ENCODE data around the gene RPS6KL1. TPM values are rescaled to one million over a fixed set of nuclear protein-coding genes. Genes with fewer than 3 reads are reported as not detected.
A peak's percentile ranks its signal among the peaks of the same experiment; 100 is the strongest.
"Not testable (repeated sequence)": the region's sequence is repeated elsewhere in the genome, so short reads cannot be mapped to it uniquely, and the experiment has no call there.

The RPS6KL1 gene
- total RNA-seq, 2 experiments from 2014 or later = 4.2 to 4.9 TPM

GRCh38 chr14:74941676-74942097 lies 18.6 kb upstream of the RPS6KL1 start:
- ChIA-PET POLR2A (interaction anchor here (0.9 kb wide), 1 partner anchor 13 kb away, joined by 3 read pairs; the partner anchor contains the start of gene PGF), CTCF (interaction anchor here (0.8 to 2.8 kb wide), 8 partner anchors 11 to 147 kb away, joined by 3 to 31 read pairs (median 5); partner anchors contain the start of genes PGF and RPS6KL1)
- peak overlapping the region; percentile 72 for H3K4me3 Mint-ChIP-seq
- H3K9me3 Mint-ChIP-seq = peaks cover 8% of the 10 kb centered on the region
- H3K36me3 Mint-ChIP-seq = no peaks in the 10 kb centered on the region
- H3K27me3 Mint-ChIP-seq = no peaks in the 10 kb centered on the region
- peak; percentile 78 for DNase-seq
- H3K4me1 Mint-ChIP-seq (ENCODE audit: low read depth) = peaks cover 43% of the 10 kb centered on the region
- H3K27ac Mint-ChIP-seq = peak overlapping the region; percentile 87
- intact Hi-C loops (cut with micrococcal nuclease) = no loop called here

- H3K4me3 Mint-ChIP-seq = peak overlapping the region; percentile 72
- peaks cover 8% of the 10 kb centered on the region for H3K9me3 Mint-ChIP-seq
- intact Hi-C loops (cut with micrococcal nuclease) = no loop called here
- CTCF ChIA-PET = interaction anchor here (0.6 to 2.8 kb wide), 8 partner anchors 18 to 718 kb away, joined by 3 to 31 read pairs (median 6); partner anchors contain the start of gene RPS6KL1
- POLR2A ChIA-PET = interaction anchor here (0.9 kb wide), 1 partner anchor 14 kb away, joined by 3 read pairs; the partner anchor contains the start of gene PGF
- H3K27ac Mint-ChIP-seq = peak overlapping the region; percentile 87
- peaks cover 39% of the 10 kb centered on the region for H3K4me1 Mint-ChIP-seq (ENCODE audit: low read depth)
- no peaks in the 10 kb centered on the region for H3K36me3 Mint-ChIP-seq
- no peaks in the 10 kb centered on the region for H3K27me3 Mint-ChIP-seq
- DNase-seq = no peak
These were observed 18.0 kb upstream of the RPS6KL1 start for GRCh38 chr14:74940956-74941565.

- DNase-seq = no peak
- POLR2A ChIA-PET = no interaction called here
- Mint-ChIP-seq H3K4me1 (ENCODE audit: low read depth) (peaks cover 39% of the 10 kb centered on the region), H3K9me3 (peaks cover 8% of the 10 kb centered on the region), H3K4me3 (no peak overlapping the region), H3K27me3 (no peaks in the 10 kb centered on the region), H3K36me3 (no peaks in the 10 kb centered on the region), H3K27ac (no peak overlapping the region)
- CTCF ChIA-PET = interaction anchor here (1.5 to 5.1 kb wide), 3 partner anchors 7 to 149 kb away, joined by 5 to 30 read pairs (median 6); no protein-coding TSS in a partner anchor
- intact Hi-C loops (cut with micrococcal nuclease) = no loop called here
These were observed 15.8 kb upstream of the RPS6KL1 start for GRCh38 chr14:74938531-74939495.

GRCh38 chr14:74937171-74937570 lies 14.1 kb upstream of the RPS6KL1 start:
- Mint-ChIP-seq H3K27ac (no peak overlapping the region), H3K9me3 (peaks cover 8% of the 10 kb centered on the region), H3K4me3 (no peak overlapping the region), H3K36me3 (no peaks in the 10 kb centered on the region), H3K4me1 (ENCODE audit: low read depth) (peaks cover 36% of the 10 kb centered on the region), H3K27me3 (peaks cover 3% of the 10 kb centered on the region)
- POLR2A ChIA-PET = no interaction called here
- DNase-seq = no peak
- CTCF ChIA-PET = interaction anchor here (0.5 to 5.1 kb wide), 4 partner anchors 9 to 76 kb away, joined by 4 to 30 read pairs (median 6); no protein-coding TSS in a partner anchor
- intact Hi-C loops (cut with micrococcal nuclease) = no loop called here

GRCh38 chr14:74936731-74937130 lies 13.7 kb upstream of the RPS6KL1 start:
- H3K36me3 Mint-ChIP-seq = no peaks in the 10 kb centered on the region
- peaks cover 8% of the 10 kb centered on the region for H3K9me3 Mint-ChIP-seq
- POLR2A ChIA-PET = no interaction called here
- intact Hi-C loops (cut with micrococcal nuclease) = no loop called here
- peaks cover 3% of the 10 kb centered on the region for H3K27me3 Mint-ChIP-seq
- DNase-seq = no peak
- peaks cover 32% of the 10 kb centered on the region for H3K4me1 Mint-ChIP-seq (ENCODE audit: low read depth)
- H3K27ac Mint-ChIP-seq = no peak overlapping the region
- H3K4me3 Mint-ChIP-seq = no peak overlapping the region
- CTCF ChIA-PET = interaction anchor here (2.0 to 5.1 kb wide), 2 partner anchors 9 to 29 kb away, joined by 6 to 30 read pairs; no protein-coding TSS in a partner anchor

- intact Hi-C loops (cut with micrococcal nuclease) = no loop called here
- Mint-ChIP-seq H3K27me3 (peaks cover 3% of the 10 kb centered on the region), H3K27ac (no peak overlapping the region), H3K36me3 (no peaks in the 10 kb centered on the region), H3K4me1 (ENCODE audit: low read depth) (peaks cover 27% of the 10 kb centered on the region), H3K4me3 (no peak overlapping the region), H3K9me3 (peaks cover 8% of the 10 kb centered on the region)
- ChIA-PET CTCF (interaction anchor here (1.1 to 5.1 kb wide), 3 partner anchors 10 to 152 kb away, joined by 3 to 30 read pairs (median 6); no protein-coding TSS in a partner anchor), POLR2A (no interaction called here)
- DNase-seq = no peak
These were observed 13.1 kb upstream of the RPS6KL1 start for GRCh38 chr14:74936151-74936550.

- H3K36me3 Mint-ChIP-seq = no peaks in the 10 kb centered on the region
- no peak for DNase-seq
- H3K4me1 Mint-ChIP-seq (ENCODE audit: low read depth) = peaks cover 24% of the 10 kb centered on the region
- peaks cover 3% of the 10 kb centered on the region for H3K27me3 Mint-ChIP-seq
- ChIA-PET CTCF (interaction anchor here (0.6 to 5.1 kb wide), 5 partner anchors 10 to 153 kb away, joined by 3 to 30 read pairs (median 4); no protein-coding TSS in a partner anchor), POLR2A (interaction anchor here (0.6 kb wide), 1 partner anchor 12 kb away, joined by 3 read pairs; the partner anchor contains the start of gene RPS6KL1)
- intact Hi-C loops (cut with micrococcal nuclease) = no loop called here
- no peak overlapping the region for H3K4me3 Mint-ChIP-seq
- H3K9me3 Mint-ChIP-seq = peaks cover 8% of the 10 kb centered on the region
- no peak overlapping the region for H3K27ac Mint-ChIP-seq
These were observed 12.3 kb upstream of the RPS6KL1 start for GRCh38 chr14:74935360-74935680.

- Mint-ChIP-seq H3K27ac (no peak overlapping the region), H3K9me3 (peaks cover 8% of the 10 kb centered on the region), H3K27me3 (peaks cover 3% of the 10 kb centered on the region), H3K36me3 (no peaks in the 10 kb centered on the region), H3K4me3 (no peak overlapping the region), H3K4me1 (ENCODE audit: low read depth) (peaks cover 21% of the 10 kb centered on the region)
- ChIA-PET POLR2A (interaction anchor here (0.6 kb wide), 1 partner anchor 12 kb away, joined by 3 read pairs; the partner anchor contains the start of gene RPS6KL1), CTCF (interaction anchor here (0.6 to 5.1 kb wide), 7 partner anchors 11 to 154 kb away, joined by 3 to 30 read pairs (median 3); no protein-coding TSS in a partner anchor)
- no peak for DNase-seq
- intact Hi-C loops (cut with micrococcal nuclease) = no loop called here
These were observed 11.7 kb upstream of the RPS6KL1 start for GRCh38 chr14:74934476-74935359.

- H3K27me3 Mint-ChIP-seq = peaks cover 3% of the 10 kb centered on the region
- H3K36me3 Mint-ChIP-seq = no peaks in the 10 kb centered on the region
- peaks cover 21% of the 10 kb centered on the region for H3K4me1 Mint-ChIP-seq (ENCODE audit: low read depth)
- H3K27ac Mint-ChIP-seq = no peak overlapping the region
- peaks cover 8% of the 10 kb centered on the region for H3K9me3 Mint-ChIP-seq
- intact Hi-C loops (cut with micrococcal nuclease) = no loop called here
- CTCF ChIA-PET = interaction anchor here (0.5 to 5.1 kb wide), 6 partner anchors 12 to 375 kb away, joined by 3 to 30 read pairs (median 3); no protein-coding TSS in a partner anchor
- DNase-seq = no peak
- H3K4me3 Mint-ChIP-seq = no peak overlapping the region
- POLR2A ChIA-PET = no interaction called here
These were observed 11.0 kb upstream of the RPS6KL1 start for GRCh38 chr14:74934041-74934440.

GRCh38 chr14:74932936-74933335 lies 9.9 kb upstream of the RPS6KL1 start:
- H3K4me3 Mint-ChIP-seq; H3K36me3 Mint-ChIP-seq; H3K27me3 Mint-ChIP-seq; H3K27ac Mint-ChIP-seq; H3K9me3 Mint-ChIP-seq; DNase-seq; POLR2A ChIA-PET; intact Hi-C loops (cut with micrococcal nuclease): not testable (repeated sequence)
- CTCF ChIA-PET = interaction anchor here (1.0 kb wide), 1 partner anchor 155 kb away, joined by 5 read pairs; no protein-coding TSS in a partner anchor
- peaks cover 18% of the 10 kb centered on the region for H3K4me1 Mint-ChIP-seq (ENCODE audit: low read depth)

GRCh38 chr14:74932401-74932901 lies 9.4 kb upstream of the RPS6KL1 start:
- ChIA-PET CTCF (interaction anchor here (0.8 to 3.5 kb wide), 3 partner anchors 14 to 156 kb away, joined by 3 to 21 read pairs (median 5); no protein-coding TSS in a partner anchor), POLR2A (no interaction called here)
- Mint-ChIP-seq H3K4me1 (ENCODE audit: low read depth) (peaks cover 14% of the 10 kb centered on the region), H3K4me3 (peak overlapping the region; percentile 4), H3K36me3 (no peaks in the 10 kb centered on the region), H3K27ac (no peak overlapping the region), H3K9me3 (no peaks in the 10 kb centered on the region), H3K27me3 (peaks cover 3% of the 10 kb centered on the region)
- intact Hi-C loops (cut with micrococcal nuclease) = no loop called here
- DNase-seq = no peak
